ENCODE results near the gene TTLL10.
"Not testable (repeated sequence)": the region's sequence is repeated elsewhere in the genome, so short reads cannot be mapped to it uniquely, and the experiment has no call there.

TTLL10 gene

GRCh38 chr1:1168451-1169411, 4.9 kb upstream of the TTLL10 start:
- H3K27ac ChIP-seq: no peak overlapping the region
- no peak for DNase-seq (ENCODE audit: low read depth, low spot score)

GRCh38 chr1:1169429-1170214, 4.1 kb upstream of the TTLL10 start:
- DNase-seq (ENCODE audit: low read depth, low spot score): no peak
- H3K27ac ChIP-seq: no peak overlapping the region

DNA sequence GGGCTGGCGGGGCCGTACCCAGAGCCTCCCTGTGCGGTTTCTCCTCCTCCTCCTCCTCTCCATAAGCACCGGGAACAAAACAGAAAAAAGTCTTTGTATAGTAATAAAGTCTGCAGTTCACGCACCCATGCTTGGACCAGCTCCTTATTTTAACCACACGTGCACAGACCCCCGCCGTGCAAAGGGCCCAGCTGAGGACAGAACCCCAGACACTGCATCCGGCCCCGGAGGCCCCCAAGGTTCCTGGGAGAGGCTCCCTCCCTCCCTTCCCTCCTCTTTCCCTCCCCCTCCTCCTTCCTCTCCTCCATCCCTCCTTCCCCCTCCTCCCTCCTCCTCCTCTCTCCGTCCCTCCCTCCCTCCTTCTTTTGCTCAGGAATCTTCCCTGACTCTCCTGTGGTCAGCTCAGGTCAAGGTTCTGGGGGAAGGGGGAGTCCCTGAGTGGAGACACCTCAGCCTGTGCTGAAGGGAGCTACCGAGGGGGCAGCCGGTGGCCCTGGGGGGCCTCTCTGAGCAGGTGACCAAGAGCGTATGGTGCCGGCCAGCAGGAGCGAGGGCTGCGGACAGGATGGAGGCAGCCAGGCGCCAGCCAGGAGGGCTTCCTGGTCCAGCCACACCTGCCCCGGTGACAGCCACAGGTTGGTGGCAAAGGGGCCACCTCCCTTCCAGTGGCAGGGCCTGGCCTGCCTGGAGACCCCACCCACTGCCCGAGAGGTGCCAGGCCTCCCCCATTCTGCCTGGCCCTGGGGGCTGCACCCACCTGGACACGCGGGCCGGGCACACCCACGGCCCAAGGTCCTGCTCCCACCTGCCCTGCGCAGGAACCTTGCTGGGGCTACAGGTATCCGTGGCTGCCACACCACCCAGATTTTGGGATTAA, 3.2 kb upstream of the TTLL10 start:
- no peak overlapping the region for H3K27ac ChIP-seq
- DNase-seq (ENCODE audit: low read depth, low spot score): no peak

- H3K27ac ChIP-seq: no peak overlapping the region
- DNase-seq (ENCODE audit: low read depth, low spot score): no peak
Observed at GRCh38 chr1:1171161-1171545, 2.5 kb upstream of the TTLL10 start.

- H3K27ac ChIP-seq: no peak overlapping the region
- no peak for DNase-seq (ENCODE audit: low read depth, low spot score)
Observed at GRCh38 chr1:1171546-1172340, 1.9 kb upstream of the TTLL10 start.

DNA sequence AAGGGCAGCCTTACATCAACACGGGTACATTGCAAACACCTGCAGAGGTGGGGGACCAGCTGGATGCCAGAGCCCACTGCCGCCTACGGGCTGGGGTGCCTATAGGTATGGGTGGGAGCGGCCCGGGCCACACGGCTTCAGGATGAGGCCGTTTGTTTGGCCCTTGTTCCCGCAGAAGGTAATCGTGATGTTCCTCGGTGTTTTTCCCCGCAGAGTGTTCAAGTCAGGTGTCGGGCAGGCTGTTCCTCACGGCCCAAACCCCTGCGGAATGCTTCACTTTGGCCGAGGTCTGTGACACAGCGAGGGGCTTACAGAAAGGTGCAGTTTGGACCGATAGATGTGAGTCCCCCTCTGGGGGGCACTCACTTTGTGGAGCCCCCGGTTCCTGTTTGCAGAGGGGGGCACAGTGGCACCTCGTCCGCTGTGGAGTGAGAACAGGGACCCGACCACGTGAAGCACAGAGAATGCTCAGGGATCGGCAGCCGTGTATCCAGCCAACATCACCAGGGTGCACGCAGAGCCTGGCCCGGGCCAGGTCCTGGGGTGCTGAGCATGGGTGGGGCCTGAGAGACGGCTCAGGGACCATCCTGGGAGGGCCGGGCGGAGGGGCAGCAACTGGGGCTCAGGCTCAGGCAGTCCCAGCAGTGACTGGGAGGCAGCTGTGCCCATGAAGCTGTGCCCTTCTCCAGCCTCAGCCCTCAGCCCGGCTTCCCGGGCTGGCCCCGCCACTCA, 453 bp upstream of the TTLL10 start:
- no peak for DNase-seq (ENCODE audit: low read depth, low spot score)
- H3K27ac ChIP-seq: no peak overlapping the region

DNA sequence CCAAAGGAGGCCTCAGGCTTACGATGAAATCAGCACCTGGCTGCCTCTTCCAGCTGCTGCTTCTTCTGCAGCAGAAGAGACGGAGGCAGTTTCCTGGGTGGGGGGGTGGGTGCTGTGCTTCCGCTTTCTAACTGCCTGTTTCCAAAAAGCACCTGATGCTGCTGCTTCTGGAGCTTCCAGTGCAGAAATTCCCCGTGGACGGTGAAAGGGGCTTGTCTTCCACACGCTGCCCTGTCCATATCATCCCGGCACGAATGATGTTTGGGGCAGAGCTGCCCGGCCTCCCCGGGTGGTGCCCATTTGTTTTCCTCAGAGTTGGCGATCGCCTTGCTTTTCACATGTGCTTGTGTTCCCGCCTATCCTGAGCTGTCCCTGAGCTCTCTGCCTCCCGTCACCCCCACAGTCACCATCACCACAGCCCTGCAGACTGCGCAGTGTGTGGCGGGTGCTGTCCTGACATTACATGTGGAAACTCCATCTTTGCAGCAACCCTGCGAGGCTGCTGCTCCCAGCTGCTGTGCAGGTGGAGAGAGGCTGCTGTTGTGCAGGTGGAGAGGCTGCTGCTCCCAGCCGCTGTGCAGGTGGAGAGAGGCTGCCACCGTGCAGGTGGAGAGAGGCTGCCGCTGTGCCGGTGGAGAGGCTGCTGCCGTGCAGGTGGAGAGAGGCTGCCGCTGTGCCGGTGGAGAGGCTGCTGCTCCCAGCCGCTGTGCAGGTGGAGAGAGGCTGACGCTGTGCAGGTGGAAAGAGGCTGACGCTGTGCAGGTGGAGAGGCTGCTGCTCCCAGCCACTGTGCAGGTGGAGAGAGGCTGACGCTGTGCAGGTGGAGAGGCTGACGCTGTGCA, 1.8 kb downstream of the TTLL10 start:
- H3K27ac ChIP-seq: no peak overlapping the region
- DNase-seq (ENCODE audit: low read depth, low spot score): no peak

DNA sequence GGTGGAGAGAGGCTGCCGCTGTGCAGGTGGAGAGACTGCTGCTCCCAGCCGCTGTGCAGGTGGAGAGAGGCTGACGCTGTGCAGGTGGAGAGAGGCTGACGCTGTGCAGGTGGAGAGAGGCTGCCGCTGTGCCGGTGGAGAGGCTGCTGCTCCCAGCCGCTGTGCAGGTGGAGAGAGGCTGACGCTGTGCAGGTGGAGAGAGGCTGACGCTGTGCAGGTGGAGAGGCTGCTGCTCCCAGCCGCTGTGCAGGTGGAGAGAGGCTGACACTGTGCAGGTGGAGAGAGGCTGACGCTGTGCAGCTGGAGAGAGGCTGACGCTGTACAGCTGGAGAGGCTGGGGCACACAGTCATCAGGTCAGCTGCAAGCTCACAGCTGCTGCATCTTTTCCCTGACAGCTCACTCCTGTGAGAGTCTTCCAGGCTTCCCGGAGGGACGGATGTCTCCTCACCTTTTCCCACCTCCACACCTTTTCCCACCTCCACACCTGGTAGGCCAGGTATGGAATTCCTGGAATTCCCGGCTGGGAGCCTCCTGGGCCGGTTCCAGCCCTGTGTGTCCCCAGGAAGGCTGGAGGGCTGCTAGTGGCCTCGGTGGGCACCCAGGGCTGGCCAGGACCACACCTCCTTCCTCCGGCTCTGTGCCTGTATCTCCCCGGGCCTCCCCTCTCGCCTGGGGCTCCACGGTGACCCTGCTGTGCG, 2.5 kb downstream of the TTLL10 start:
- not testable (repeated sequence) for DNase-seq (ENCODE audit: low read depth, low spot score); H3K27ac ChIP-seq

DNA sequence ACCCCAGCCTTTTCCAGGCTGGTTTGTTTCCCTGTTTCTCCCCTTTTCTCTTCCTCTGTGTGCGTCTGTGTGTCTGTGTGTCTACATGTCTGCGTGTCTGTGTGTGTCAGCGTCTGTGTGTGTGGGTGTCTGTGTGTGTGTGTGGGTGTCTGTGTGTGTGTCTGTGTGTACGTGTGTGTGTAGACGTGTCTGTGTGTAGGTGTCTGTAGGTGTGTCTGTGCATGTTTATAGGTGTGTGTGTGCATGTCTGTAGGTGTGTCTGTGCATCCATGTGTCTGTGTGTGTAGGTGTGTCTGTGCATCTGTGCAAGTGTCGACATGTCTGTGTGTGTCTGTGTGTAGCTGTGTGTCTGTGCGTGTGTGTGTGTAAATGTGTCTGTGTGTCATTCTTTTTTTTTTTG, 3.3 kb downstream of the TTLL10 start:
- no peak for DNase-seq (ENCODE audit: low read depth, low spot score)
- no peak overlapping the region for H3K27ac ChIP-seq

DNA sequence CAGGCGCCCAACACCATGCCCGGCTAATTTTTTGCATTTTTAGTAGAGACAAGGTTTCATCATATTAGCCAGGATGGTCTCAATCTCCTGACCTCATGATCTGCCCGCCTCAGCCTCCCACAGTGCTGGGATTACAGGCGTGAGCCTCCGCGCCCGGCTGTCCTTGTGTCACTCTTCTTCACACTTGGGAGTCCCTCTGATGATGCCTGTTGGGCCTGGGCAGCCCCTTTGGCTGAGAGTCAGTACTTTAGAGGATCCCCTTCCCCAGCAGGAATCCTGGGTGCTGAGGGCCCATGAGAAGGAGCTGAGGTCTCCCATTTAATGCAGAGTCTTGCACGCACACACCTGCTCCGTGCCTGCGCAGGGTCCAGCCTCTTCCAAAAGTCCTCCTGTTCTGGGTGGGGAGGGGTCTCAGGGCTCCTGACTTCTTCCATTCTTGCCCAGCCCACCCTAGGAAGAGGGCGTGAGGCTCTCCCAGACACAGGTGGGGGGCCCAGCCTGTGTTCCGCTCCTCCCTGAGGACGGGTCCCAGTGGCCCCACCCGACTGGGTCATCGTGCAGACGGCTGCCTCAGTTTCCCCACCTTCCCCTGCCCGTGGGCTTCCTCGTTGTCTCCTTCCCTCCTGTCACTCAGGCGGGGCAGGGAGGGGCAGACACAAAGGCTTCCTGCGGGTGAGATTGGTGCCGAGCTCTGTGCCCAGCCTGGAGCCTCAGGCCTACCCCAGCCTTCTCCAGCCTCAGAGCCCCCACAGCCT, 3.9 kb downstream of the TTLL10 start:
- H3K27ac ChIP-seq: no peak overlapping the region
- DNase-seq (ENCODE audit: low read depth, low spot score): no peak

DNA sequence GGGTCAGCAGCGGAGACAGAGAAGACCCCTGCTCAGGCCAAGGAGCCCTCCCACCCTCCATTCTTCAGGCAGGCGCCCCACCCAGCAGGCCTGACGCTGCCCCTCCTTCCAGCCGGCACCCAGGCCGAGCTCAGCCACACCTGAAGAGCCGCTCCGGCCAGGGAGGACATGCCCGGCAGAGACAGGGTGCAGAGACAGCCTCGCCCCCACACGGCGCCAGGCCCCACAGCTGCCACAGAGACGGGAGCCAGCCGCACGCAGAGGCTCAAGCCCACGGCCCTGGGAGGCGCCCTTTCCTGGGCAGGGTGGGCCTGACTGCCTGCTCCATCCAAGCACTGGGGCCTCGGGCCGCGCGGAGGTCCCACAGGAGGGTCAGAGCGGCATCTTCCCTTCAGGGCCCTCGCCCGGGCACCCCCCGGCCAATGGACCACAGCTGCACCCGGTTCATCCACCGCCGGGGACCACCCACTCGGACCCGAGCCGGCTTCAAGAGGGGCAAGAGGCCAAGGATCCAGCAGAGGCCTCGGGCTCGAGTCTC, 5.2 kb downstream of the TTLL10 start:
- no peak for DNase-seq (ENCODE audit: low read depth, low spot score)
- H3K27ac ChIP-seq: no peak overlapping the region

- H3K27ac ChIP-seq: no peak overlapping the region
- no peak for DNase-seq (ENCODE audit: low read depth, low spot score)
Observed at GRCh38 chr1:1179346-1179982, 5.8 kb downstream of the TTLL10 start.

- no peak for DNase-seq (ENCODE audit: low read depth, low spot score)
- no peak overlapping the region for H3K27ac ChIP-seq
Observed at GRCh38 chr1:1179983-1180861, 6.5 kb downstream of the TTLL10 start.

DNA sequence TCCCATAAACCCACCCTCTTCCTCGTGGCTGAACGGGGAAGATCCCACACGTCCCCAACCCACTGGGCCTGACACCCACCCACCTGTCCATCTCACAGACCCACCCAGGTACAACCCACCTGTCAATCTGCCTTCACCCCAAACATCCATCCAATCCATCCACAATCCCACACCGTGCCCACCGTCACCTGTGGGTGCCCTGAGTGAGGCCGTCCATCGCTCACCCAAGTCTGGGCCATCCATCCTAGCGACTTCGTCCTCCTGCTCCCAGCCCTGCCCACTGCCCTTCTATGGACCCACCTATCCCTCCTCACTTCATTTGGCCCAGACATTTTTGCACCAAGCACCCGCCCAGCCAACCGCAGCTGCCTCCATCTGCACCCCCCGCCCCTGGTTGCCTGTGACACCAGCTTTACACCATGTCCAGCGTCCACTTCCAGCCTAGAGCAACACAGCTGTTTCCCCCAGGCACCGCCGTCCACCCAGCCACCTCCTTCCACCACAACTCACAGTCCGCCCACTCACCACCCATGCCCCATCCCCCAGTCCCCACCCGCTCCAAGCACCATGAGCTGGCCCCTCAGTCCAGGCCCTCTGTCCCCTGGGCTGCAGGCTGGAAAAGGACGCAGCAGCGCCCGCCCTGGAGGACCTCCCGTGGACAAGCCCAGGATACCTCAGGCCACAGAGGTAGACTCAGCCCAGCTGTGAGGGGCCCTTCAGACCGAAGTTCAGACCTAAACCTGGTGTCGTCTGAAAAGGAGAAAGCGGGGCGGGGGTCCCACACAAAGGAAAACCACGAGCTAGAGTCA, 7.7 kb downstream of the TTLL10 start:
- no peak for DNase-seq (ENCODE audit: low read depth, low spot score)
- no peak overlapping the region for H3K27ac ChIP-seq
